Measurements from ENCODE around the gene C20orf202.
A peak's percentile ranks its signal among the peaks of the same experiment; 100 is the strongest.

Gene C20orf202

GRCh38 chr20:1185316-1185741, 17.9 kb upstream of the C20orf202 start:
- DNase-seq = no peak

GRCh38 chr20:1185790-1186334, 17.4 kb upstream of the C20orf202 start:
- peak; percentile 64 for DNase-seq

- DNase-seq = no peak
Measured at GRCh38 chr20:1186367-1186991, 16.8 kb upstream of the C20orf202 start.

GRCh38 chr20:1187605-1188171, 15.6 kb upstream of the C20orf202 start:
- no peak for DNase-seq

- DNase-seq = no peak
Measured at GRCh38 chr20:1188347-1188746, 14.9 kb upstream of the C20orf202 start.

- no peak for DNase-seq
Measured at GRCh38 chr20:1189827-1190226, 13.4 kb upstream of the C20orf202 start.

GRCh38 chr20:1190847-1191246, 12.4 kb upstream of the C20orf202 start:
- DNase-seq = no peak

- no peak for DNase-seq
Measured at GRCh38 chr20:1191299-1191698, 12.0 kb upstream of the C20orf202 start.

- DNase-seq = no peak
Measured at GRCh38 chr20:1195226-1195625, 8.0 kb upstream of the C20orf202 start.

- no peak for DNase-seq
Measured at GRCh38 chr20:1196634-1197033, 6.6 kb upstream of the C20orf202 start.

- no peak for DNase-seq
Measured at GRCh38 chr20:1197801-1198200, 5.5 kb upstream of the C20orf202 start.

GRCh38 chr20:1198751-1199150, 4.5 kb upstream of the C20orf202 start:
- DNase-seq = no peak

GRCh38 chr20:1199212-1199873, 3.9 kb upstream of the C20orf202 start:
- DNase-seq = no peak

GRCh38 chr20:1199964-1200363, 3.3 kb upstream of the C20orf202 start:
- DNase-seq = no peak

- DNase-seq = no peak
Measured at GRCh38 chr20:1203630-1204029, 376 bp downstream of the C20orf202 start.

GRCh38 chr20:1204113-1204512, 859 bp downstream of the C20orf202 start:
- DNase-seq = no peak

GRCh38 chr20:1204576-1204975, 1.3 kb downstream of the C20orf202 start:
- DNase-seq = no peak

GRCh38 chr20:1205802-1206201, 2.5 kb downstream of the C20orf202 start:
- DNase-seq = no peak

- no peak for DNase-seq
Measured at GRCh38 chr20:1206366-1207148, 3.3 kb downstream of the C20orf202 start.

- DNase-seq = no peak
Measured at GRCh38 chr20:1207293-1207878, 4.1 kb downstream of the C20orf202 start.

GRCh38 chr20:1209447-1210387, 6.5 kb downstream of the C20orf202 start:
- DNase-seq = no peak

GRCh38 chr20:1210501-1210900, 7.2 kb downstream of the C20orf202 start:
- no peak for DNase-seq

All from activated CD4-positive, alpha-beta T cell treated with anti-CD3 and anti-CD28 coated beads, Interleukin-2, amount 50 U/mL, for 16 hours (primary cell).